ENCODE measurements around the gene MAP3K4.

Gene MAP3K4

GRCh38 chr6:160991406-160992060, at the start of gene MAP3K4:
MAP3K4 (plus strand) TSS chr6:160991769; CDS start chr6:160991932, 163 bp downstream.
- DNase-seq (ENCODE audit: low spot score) = peak; percentile 55

- no peak for DNase-seq (ENCODE audit: low spot score)
Measured at GRCh38 chr6:160943997-160944396, 47.6 kb upstream of the MAP3K4 start.

GRCh38 chr6:160945516-160946177, 45.9 kb upstream of the MAP3K4 start:
- DNase-seq (ENCODE audit: low spot score) = no peak

- DNase-seq (ENCODE audit: low spot score) = no peak
Measured at GRCh38 chr6:160949531-160949930, 42.0 kb upstream of the MAP3K4 start.

- DNase-seq (ENCODE audit: low spot score) = no peak
Measured at GRCh38 chr6:160950507-160950906, 41.1 kb upstream of the MAP3K4 start.

- DNase-seq (ENCODE audit: low spot score) = no peak
Measured at GRCh38 chr6:160951187-160952030, 40.2 kb upstream of the MAP3K4 start.

GRCh38 chr6:160952633-160953281, 38.8 kb upstream of the MAP3K4 start:
- no peak for DNase-seq (ENCODE audit: low spot score)

- DNase-seq (ENCODE audit: low spot score) = no peak
Measured at GRCh38 chr6:160955508-160956295, 35.9 kb upstream of the MAP3K4 start.

- DNase-seq (ENCODE audit: low spot score) = no peak
Measured at GRCh38 chr6:160956300-160957035, 35.1 kb upstream of the MAP3K4 start.

- no peak for DNase-seq (ENCODE audit: low spot score)
Measured at GRCh38 chr6:160959726-160960435, 31.7 kb upstream of the MAP3K4 start.

GRCh38 chr6:160960839-160961238, 30.7 kb upstream of the MAP3K4 start:
- no peak for DNase-seq (ENCODE audit: low spot score)

GRCh38 chr6:160962835-160963623, 28.5 kb upstream of the MAP3K4 start:
- DNase-seq (ENCODE audit: low spot score) = no peak

- no peak for DNase-seq (ENCODE audit: low spot score)
Measured at GRCh38 chr6:160963651-160964050, 27.9 kb upstream of the MAP3K4 start.

- no peak for DNase-seq (ENCODE audit: low spot score)
Measured at GRCh38 chr6:160965893-160966292, 25.7 kb upstream of the MAP3K4 start.

GRCh38 chr6:160966493-160967229, 24.9 kb upstream of the MAP3K4 start:
- no peak for DNase-seq (ENCODE audit: low spot score)

GRCh38 chr6:160967351-160967750, 24.2 kb upstream of the MAP3K4 start:
- no peak for DNase-seq (ENCODE audit: low spot score)

GRCh38 chr6:160967833-160968232, 23.7 kb upstream of the MAP3K4 start:
- DNase-seq (ENCODE audit: low spot score) = no peak

GRCh38 chr6:160971171-160971570, 20.4 kb upstream of the MAP3K4 start:
- DNase-seq (ENCODE audit: low spot score) = no peak

- peak; percentile 42 for DNase-seq (ENCODE audit: low spot score)
Measured at GRCh38 chr6:160972111-160972510, 19.5 kb upstream of the MAP3K4 start.
